GM18861 (cell line): Measurements from ENCODE around the gene MAP3K2.
A peak's percentile ranks its signal among the peaks of the same experiment; 100 is the strongest.

Experiments
- ATAC-seq: cut with Tn5 transposase; IDR thresholded peaks from one replicate; pipeline ENCODE4 v1.9.1; 2021; ENCODE audit not compliant: unreplicated experiment

Gene MAP3K2

DNA sequence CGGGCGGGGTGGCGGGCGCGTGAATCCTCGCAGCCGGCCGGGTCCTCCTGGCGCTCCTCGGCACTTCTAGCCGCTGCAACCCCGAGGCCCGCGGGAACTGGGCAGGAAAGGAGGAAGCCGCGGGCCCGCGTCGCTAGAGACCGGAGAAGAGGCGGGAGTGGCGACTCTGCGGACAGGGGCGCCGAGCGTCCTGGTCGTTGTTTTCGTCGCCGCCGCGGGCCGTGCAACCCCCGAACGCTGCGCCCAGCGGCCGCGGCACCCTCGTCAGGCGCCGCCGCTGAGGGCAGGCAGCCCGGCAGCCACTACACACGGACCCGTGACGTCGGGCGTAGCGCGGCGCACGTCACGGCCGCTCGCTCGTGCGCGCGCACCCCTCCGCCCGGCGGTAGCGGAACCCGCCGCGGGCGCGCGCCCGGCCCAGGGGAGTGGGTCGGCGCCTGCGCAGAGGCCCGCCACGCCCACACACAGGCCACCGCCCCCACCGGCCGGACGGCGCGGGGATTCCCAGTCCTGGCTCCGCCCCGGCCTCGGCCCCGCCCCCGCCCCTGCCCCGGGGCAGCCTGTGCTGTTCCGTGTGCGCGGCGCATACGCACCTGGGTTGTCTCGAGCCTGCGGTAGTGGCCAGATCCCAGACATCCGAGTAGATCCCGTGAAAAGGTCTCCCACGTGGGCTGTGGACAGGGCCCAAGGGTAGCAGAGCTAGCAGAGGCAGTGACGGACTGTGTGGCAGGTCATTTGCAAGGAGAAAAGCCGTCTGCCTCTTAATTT, at the start of gene MAP3K2:
Gene MAP3K2 (minus strand): TSS at position 321 of the 768 bp plus-strand sequence. CDS start 44,846 bp downstream, outside the sequence.
- ATAC-seq, result peak; percentile 66

DNA sequence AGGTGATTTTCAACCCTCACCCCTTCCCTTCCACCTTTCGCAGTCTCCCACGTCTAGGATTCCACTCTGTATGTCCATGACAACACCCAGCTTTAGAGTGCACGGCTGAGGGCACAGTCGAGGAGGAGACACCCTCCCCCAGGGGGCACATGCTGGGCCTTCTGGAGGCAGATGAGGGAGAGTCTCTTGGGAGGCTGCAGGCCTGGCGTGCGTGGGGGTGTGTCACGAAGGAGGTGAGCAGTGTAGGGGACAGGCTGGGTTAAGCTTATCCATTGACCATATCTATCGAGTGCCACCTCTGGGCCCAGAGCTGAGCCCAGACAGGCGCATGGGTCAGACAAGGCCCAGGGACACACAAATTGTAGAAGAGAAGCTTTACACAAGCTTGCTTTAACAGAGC, 49.3 kb upstream of the MAP3K2 start:
- ATAC-seq, result no peak

GRCh38 chr2:127434515-127434914, 46.7 kb upstream of the MAP3K2 start:
- no peak for ATAC-seq

DNA sequence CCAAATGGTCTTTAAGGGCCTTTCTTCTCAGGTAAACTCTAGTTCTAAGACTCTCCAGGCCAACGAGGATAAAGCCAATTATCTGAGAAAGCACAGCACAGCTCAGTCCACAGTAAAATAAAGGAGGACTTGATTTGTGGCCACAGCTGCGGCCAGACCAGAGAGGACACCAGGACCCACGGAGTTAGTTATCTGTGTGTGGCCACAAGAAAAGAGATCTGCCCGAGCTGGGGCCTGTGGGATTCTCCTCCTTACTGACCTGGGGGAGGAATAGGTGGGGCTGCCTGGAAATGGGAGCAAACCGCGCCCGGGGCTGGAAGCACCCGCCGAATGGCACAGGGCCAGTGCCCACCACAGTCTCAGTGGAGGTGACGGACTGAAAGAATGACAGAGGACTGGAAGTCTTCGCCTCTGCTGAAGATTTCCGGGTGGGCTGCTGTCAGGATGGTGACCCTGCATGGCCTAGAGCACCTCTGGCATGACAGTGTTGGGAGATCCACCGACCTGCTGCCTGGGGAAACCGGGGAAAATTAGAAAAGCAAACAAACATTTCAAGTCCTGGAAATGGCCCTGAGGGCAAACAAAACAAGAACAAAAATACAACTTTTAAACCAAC, 43.7 kb upstream of the MAP3K2 start:
- no peak for ATAC-seq

GRCh38 chr2:127429844-127430425, 42.2 kb upstream of the MAP3K2 start:
- no peak for ATAC-seq

DNA sequence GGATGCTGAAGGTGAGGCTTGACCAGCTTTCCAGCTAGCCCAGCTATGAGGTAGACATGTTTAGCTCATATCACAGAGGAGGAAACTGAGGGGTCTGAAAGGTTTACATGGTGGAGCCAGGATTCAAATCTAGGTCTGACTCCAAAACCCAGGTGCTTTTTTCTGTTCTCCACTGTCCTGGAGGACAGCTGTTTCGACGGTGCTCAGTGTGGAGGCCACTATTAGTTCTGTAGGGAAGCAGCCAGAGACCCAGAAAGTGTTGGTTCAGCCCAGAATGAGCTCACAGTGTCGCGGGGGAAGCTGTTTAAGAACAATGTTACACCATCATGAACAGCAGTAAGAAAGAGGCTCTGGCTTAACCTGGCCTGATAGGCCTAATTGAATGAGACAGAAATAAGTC, 41.5 kb upstream of the MAP3K2 start:
- no peak for ATAC-seq

DNA sequence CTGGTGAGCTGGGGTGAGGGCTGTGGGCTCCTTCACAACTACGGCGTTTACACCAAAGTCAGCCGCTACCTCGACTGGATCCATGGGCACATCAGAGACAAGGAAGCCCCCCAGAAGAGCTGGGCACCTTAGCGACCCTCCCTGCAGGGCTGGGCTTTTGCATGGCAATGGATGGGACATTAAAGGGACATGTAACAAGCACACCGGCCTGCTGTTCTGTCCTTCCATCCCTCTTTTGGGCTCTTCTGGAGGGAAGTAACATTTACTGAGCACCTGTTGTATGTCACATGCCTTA, 41.0 kb upstream of the MAP3K2 start:
- no peak for ATAC-seq

- ATAC-seq, result no peak
Measured at GRCh38 chr2:127428057-127428814, 40.5 kb upstream of the MAP3K2 start.

DNA sequence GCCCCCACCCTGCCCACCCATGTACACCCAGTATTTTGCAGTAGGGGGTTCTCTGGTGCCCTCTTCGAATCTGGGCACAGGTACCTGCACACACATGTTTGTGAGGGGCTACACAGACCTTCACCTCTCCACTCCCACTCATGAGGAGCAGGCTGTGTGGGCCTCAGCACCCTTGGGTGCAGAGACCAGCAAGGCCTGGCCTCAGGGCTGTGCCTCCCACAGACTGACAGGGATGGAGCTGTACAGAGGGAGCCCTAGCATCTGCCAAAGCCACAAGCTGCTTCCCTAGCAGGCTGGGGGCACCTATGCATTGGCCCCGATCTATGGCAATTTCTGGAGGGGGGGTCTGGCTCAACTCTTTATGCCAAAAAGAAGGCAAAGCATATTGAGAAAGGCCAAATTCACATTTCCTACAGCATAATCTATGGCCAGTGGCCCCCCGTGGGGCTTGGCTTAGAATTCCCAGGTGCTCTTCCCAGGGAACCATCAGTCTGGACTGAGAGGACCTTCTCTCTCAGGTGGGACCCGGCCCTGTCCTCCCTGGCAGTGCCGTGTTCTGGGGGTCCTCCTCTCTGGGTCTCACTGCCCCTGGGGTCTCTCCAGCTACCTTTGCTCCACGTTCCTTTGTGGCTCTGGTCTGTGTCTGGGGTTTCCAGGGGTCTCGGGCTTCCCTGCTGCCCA, 39.7 kb upstream of the MAP3K2 start:
- no peak for ATAC-seq

DNA sequence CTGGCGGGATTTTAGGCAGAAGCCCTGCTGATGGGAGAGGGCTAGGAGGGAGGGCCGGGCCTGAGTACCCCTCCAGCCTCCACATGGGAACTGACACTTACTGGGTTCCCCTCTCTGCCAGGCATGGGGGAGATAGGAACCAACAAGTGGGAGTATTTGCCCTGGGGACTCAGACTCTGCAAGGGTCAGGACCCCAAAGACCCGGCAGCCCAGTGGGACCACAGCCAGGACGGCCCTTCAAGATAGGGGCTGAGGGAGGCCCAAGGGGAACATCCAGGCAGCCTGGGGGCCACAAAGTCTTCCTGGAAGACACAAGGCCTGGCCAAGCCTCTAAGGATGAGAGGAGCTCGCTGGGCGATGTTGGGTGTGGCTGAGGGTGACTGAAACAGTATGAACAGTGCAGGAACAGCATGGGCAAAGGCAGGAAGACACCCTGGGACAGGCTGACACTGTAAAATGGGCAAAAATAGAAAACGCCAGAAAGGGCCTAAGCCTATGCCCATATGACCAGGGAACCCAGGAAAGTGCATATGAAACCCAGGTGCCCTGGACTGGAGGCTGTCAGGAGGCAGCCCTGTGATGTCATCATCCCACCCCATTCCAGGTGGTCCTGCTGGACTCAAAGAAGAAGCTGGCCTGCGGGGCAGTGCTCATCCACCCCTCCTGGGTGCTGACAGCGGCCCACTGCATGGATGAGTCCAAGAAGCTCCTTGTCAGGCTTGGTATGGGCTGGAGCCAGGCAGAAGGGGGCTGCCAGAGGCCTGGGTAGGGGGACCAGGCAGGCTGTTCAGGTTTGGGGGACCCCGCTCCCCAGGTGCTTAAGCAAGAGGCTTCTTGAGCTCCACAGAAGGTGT, 39.0 kb upstream of the MAP3K2 start:
- no peak for ATAC-seq

GRCh38 chr2:127425540-127426490, 38.0 kb upstream of the MAP3K2 start:
- no peak for ATAC-seq

DNA sequence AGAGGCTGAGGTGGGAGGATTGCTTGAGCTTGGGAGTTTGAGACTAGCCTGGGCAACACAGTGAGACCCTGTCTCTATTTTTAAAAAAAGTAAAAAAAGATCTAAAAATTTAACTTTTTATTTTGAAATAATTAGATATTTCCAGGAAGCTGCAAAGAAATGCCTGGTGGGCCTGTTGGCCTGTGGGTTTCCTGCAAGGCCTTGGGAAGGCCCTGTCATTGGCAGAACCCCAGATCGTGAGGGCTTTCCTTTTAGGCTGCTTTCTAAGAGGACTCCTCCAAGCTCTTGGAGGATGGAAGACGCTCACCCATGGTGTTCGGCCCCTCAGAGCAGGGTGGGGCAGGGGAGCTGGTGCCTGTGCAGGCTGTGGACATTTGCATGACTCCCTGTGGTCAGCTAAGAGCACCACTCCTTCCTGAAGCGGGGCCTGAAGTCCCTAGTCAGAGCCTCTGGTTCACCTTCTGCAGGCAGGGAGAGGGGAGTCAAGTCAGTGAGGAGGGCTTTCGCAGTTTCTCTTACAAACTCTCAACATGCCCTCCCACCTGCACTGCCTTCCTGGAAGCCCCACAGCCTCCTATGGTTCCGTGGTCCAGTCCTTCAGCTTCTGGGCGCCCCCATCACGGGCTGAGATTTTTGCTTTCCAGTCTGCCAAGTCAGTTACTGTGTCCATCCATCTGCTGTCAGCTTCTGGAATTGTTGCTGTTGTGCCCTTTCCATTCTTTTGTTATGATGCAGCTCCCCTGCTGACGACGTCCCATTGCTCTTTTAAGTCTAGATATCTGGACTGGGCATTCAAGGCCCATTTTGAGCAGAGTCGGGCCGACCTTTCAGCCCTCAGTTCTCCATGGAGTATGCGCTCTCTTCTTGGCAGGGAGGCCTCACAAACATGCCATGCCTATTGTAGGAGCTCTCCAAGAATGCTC, 37.1 kb upstream of the MAP3K2 start:
- no peak for ATAC-seq

- ATAC-seq, result no peak
Measured at GRCh38 chr2:127423880-127424279, 36.1 kb upstream of the MAP3K2 start.

DNA sequence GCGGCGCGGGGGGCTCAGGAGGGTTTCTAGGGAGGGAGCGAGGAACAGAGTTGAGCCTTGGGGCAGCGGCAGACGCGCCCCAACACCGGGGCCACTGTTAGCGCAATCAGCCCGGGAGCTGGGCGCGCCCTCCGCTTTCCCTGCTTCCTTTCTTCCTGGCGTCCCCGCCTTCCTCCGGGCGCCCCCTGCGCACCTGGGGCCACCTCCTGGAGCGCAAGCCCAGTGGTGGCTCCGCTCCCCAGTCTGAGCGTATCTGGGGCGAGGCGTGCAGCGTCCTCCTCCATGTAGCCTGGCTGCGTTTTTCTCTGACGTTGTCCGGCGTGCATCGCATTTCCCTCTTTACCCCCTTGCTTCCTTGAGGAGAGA, 35.7 kb upstream of the MAP3K2 start:
- no peak for ATAC-seq

GRCh38 chr2:127422559-127423477, 35.0 kb upstream of the MAP3K2 start:
- no peak for ATAC-seq

DNA sequence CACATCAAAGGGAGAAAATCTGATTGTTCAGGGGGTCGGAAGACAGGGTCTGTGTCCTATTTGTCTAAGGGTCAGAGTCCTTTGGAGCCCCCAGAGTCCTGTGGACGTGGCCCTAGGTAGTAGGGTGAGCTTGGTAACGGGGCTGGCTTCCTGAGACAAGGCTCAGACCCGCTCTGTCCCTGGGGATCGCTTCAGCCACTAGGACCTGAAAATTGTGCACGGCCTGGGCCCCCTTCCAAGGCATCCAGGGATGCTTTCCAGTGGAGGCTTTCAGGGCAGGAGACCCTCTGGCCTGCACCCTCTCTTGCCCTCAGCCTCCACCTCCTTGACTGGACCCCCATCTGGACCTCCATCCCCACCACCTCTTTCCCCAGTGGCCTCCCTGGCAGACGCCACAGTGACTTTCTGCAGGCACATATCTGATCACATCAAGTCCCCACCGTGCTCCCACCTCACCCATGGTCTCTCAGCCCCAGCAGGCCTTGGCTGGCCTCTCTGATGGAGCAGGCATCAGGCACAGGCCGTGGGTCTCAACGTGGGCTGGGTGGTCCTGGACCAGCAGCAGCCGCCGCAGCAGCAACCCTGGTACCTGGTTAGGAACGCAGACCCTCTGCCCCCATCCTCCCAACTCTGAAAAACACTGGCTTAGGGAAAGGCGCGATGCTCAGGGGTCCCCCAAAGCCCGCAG, 34.2 kb upstream of the MAP3K2 start:
- ATAC-seq, result no peak
